Ammon's horn (tissue), 1 donor: ENCODE results near the gene PTF1A.

Source experiments
- DNase-seq: peaks from one replicate; pipeline ENCODE4 v3.0.0-alpha.2; 2016; ENCODE audit warnings: low spot score

Gene PTF1A

DNA sequence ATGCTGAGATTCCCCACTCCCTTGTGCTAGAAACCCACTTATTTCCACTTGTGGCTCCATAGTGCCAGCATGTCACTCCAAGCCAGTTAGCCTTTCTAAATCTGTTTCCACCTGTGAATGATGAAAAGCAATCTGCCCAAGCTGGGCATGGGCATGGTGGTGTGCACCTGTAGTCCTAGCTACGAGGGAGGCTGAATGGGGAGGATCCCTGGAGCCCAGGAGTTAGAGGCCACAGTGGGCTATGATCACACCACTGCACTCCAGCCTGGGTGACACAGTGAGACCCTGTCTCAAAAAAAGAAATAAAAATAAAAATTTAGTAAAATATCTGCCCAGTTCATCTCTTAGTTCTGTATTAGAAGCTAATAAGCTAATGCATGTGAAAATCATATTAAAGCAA lies 5.0 kb upstream of the PTF1A start:
- DNase-seq, result no peak

- DNase-seq, result no peak
Observed at GRCh38 chr10:23189024-23189423, 3.1 kb upstream of the PTF1A start.

DNA sequence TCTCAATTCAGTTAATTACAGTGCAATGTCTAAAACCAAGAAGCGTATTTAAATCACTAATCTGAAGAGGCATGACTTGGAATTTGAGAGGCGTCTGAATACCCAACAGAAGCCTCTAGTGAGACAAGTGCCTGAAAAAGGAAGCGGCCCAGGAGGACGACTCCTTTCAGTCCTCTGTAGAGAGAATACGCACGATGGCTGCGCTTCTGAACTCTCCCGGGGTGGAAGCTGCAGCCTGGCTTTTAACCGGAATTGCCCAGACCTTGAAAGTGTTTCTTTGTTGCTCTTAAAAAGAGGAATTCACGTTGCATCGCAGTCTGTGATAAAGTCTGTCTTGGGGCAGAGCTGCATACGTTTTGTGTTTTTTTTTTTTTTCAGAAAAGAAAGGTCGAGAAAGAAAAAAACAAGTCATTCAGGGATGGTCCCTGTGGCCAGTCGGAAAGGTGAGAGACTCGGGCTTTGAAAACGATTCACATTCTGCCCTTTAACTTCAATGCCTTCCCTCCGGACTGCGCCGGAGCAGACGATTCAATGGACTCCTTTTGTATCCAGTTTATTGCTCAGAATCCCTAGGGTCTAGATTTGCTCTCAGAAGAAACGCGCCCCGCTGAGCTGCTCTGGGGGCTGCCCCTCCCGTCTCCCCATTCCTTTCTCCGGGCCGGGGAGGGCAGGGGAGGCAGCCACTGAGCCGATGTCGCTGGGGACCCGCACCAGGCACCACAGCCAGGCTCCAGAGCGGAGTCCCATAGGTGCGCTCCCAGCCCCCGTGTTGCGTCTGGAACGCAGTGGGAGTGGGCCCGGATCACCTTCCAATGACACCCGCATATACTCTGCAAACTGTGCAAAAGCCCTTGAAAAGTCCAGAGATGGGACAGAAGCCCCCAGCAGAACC lies 994 bp upstream of the PTF1A start:
- no peak for DNase-seq

GRCh38 chr10:23192712-23193434 lies 761 bp downstream of the PTF1A start:
- DNase-seq, result no peak

- no peak for DNase-seq
Observed at GRCh38 chr10:23193435-23194074, 1.4 kb downstream of the PTF1A start.

GRCh38 chr10:23194471-23194965 lies 2.4 kb downstream of the PTF1A start:
- no peak for DNase-seq

DNA sequence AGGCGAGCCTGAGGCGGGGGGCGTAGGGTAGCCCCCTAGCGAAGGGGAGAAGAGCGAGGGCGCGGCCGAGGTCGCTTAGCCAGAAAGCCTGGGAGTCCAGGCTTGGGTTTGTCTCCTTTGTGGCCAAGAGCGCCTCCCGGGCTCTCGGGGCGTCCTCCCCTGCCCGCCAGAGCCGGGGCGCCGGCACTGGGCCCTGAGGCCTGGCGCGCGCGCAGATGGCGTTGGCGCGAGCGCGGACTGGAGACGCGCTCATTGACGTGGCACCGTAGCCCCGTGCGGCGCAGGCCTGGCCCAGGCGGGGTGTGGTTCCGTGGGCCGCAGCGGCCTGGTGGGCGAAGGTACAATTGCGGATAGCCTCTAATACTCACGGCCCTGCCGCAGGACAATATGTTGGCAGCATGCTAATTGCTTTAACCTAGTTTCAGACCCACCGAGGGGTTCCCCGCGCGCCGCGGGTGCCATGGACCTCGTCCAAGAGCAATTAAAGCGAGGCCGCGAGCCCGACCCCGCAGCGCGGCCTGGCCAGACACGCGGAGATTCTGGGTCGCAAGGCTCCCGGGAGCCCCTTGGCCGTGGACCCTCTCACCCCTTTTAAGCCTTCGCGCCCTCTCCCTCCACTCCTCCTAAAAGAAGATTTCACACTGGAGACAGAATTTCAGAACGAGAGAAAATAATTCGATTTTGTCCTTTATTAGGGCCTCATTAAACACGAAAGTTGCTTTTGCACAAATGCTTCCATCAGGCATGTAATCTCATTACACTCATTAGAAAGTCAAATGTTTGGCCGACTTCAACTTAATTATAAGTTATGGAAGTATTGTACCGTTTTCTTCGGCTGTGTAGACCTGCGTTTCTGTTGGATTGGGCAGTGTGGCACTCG lies 3.1 kb downstream of the PTF1A start:
- no peak for DNase-seq

GRCh38 chr10:23195846-23196600 lies 3.9 kb downstream of the PTF1A start:
- no peak for DNase-seq

DNA sequence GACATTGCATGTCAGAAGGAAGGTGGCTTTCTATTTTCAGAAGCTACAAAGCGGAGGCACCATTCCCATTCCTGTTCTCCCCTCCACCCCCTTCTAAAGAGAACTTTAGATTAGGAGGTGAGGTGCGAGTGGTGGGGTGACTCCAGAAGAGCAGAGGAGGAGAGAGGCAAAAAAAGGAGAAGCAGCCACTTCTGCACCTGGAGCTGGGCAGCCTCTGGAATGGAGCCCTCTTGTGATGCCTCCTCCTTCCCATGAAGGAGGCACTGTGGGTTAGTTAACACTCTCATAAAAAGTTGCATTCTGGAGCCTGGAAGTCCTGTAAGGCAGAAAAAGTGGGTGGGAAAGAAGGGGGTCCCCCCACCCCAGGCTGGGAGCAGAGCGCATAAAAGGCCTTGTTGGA lies 4.8 kb downstream of the PTF1A start:
- DNase-seq, result no peak

GRCh38 chr10:23197416-23197861 lies 5.3 kb downstream of the PTF1A start:
- DNase-seq, result no peak

- DNase-seq, result no peak
Observed at GRCh38 chr10:23198610-23198939, 6.5 kb downstream of the PTF1A start.

DNA sequence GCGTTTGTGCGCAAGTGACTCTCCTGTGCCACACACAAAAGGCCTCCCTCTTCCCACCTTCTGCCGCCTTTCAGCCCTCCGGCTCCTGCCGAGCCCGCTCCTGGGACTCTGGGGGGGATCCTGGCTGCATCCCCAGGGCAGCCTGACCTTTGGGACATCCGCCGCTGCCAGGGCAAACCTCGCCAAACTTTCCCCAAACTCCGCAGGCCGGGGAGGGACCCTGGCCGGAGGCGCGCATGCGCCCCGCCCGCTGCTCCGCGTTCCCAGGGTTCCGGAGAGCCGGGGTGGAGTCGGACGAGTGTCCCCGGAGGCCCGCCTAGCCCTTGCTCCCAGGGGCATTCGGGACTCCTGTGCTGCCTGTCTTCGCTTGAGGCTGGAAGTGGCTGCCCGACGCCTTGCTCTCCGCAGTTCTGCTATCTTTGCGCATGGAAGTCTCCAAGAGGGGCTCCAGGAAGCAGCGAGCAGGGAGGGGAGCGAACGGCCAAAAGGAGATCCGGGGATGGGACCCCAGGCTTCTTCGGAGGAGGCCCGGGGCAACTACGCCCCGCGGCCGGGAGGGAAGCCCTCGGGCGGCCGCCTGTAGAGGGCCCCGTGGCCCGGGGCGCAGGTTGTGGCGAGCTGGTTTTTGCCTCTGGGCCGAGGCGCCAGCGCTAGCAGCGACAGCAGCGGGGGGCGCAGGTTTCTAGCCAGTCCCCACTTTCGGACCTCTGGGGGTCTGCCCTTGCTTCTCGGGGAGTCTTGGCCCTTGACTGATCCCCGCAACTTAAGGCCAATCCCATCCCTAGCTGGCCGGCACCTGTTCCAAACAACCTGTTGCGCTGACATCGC lies 7.0 kb downstream of the PTF1A start:
- DNase-seq, result no peak

- no peak for DNase-seq
Observed at GRCh38 chr10:23199768-23200511, 7.8 kb downstream of the PTF1A start.

- DNase-seq, result no peak
Observed at GRCh38 chr10:23200586-23200985, 8.5 kb downstream of the PTF1A start.

GRCh38 chr10:23200997-23201652 lies 9.0 kb downstream of the PTF1A start:
- DNase-seq, result no peak

GRCh38 chr10:23201837-23202236 lies 9.7 kb downstream of the PTF1A start:
- no peak for DNase-seq

DNA sequence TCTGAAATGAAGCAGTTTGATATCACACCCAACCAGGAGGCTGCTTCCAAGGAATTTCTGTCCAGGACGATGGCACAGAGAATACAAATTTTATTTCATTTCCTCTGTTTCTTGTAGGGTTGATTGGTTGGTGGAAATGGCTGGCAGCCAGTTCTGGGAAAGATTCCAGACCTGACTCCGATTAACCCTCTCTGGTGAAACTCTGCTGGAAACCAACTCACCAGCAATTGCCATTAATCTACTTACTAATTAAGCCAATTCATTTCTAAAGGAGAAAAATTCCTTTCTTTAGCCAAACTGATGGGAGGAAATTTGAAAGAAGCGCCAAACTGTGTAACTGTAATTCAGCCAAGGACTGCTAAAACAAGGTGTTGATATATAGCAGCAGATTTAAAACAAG lies 10.7 kb downstream of the PTF1A start:
- no peak for DNase-seq

GRCh38 chr10:23203369-23204325 lies 11.5 kb downstream of the PTF1A start:
- no peak for DNase-seq
